CD14-positive monocyte (primary cell): ENCODE results near the gene PEA15. TPM values are rescaled to one million over a fixed set of nuclear protein-coding genes. Genes with fewer than 3 reads are reported as not detected.

ENCODE experiments used
- DNase-seq, 3 donors: peaks; one replicate each; pipeline ENCODE4 v3.0.0-alpha.2; 2011 to 2022
- H2AFZ ChIP-seq: 2 replicates; pipeline ENCODE4 v1.6.0; 2012; ENCODE audit warnings: mild to moderate bottlenecking, low read depth, low read length, inconsistent platforms; ENCODE audit not compliant: insufficient read depth, poor library complexity, severe bottlenecking
- H3K27ac ChIP-seq, 2 donors: 1 replicate in 1 of 2; 2 replicates in 1 of 2; pipeline ENCODE4 v1.5.1; 2012 to 2013; ENCODE audit warnings: low read length in 2 of 2, control low read depth in 1 of 2, inconsistent platforms in 1 of 2, low read depth in 1 of 2, mild to moderate bottlenecking in 1 of 2
- H3K27me3 ChIP-seq, 2 donors: one replicate each; pipeline versions ENCODE4 v1.6.0 to v1.6.1; 2011 to 2013; ENCODE audit warnings: low read length in 2 of 2; ENCODE audit not compliant: control insufficient read depth in 2 of 2, insufficient read depth in 2 of 2
- H3K36me3 ChIP-seq, 2 donors: replicated peaks in 1 of 2; 1 replicate in 1 of 2; 2 replicates in 1 of 2; pipeline versions ENCODE4 v1.5.1 to v1.6.1; 2012 to 2013; ENCODE audit warnings: low read length in 2 of 2, control low read depth in 1 of 2, inconsistent platforms in 1 of 2, mild to moderate bottlenecking in 1 of 2; ENCODE audit not compliant: insufficient read depth in 2 of 2, control insufficient read depth in 1 of 2
- H3K4me1 ChIP-seq, 2 donors: 1 replicate in 1 of 2; 2 replicates in 1 of 2; pipeline versions ENCODE4 v1.5.1 to v1.6.1; 2012 to 2013; ENCODE audit warnings: low read length in 2 of 2, control low read depth in 1 of 2, inconsistent platforms in 1 of 2, mild to moderate bottlenecking in 1 of 2, moderate library complexity in 1 of 2; ENCODE audit not compliant: insufficient read depth in 2 of 2, control insufficient read depth in 1 of 2
- H3K4me2 ChIP-seq: replicated peaks from 2 replicates; pipeline ENCODE3; 2012; ENCODE audit warnings: low read length, moderate library complexity, mild to moderate bottlenecking; ENCODE audit not compliant: poor library complexity, severe bottlenecking; ENCODE audit errors: extremely low read depth
- H3K4me3 ChIP-seq, 3 experiments: fragments of 200-600 bp in 1 of 3; sonication (generic) in 1 of 3; replicated peaks in 1 of 3; 1 replicate in 2 of 3; 2 replicates in 1 of 3; pipeline ENCODE4 v1.5.1; 2011 to 2013; ENCODE audit warnings: low read length in 3 of 3, mild to moderate bottlenecking in 3 of 3, control low read depth in 2 of 3, low read depth in 2 of 3, inconsistent platforms in 1 of 3, moderate library complexity in 1 of 3
- H3K79me2 ChIP-seq: 2 replicates; pipeline ENCODE4 v1.6.0; 2012; ENCODE audit warnings: mild to moderate bottlenecking, control low read depth, inconsistent platforms, low read length, moderate library complexity; ENCODE audit not compliant: insufficient read depth
- H3K9ac ChIP-seq: 2 replicates; pipeline ENCODE4 v1.6.0; 2017; ENCODE audit warnings: low read length, mild to moderate bottlenecking; ENCODE audit not compliant: insufficient read depth, poor library complexity, severe bottlenecking
- H3K9me3 ChIP-seq, 2 donors: replicated peaks in 1 of 2; 1 replicate in 1 of 2; 2 replicates in 1 of 2; pipeline versions ENCODE4 v1.5.1 to v1.6.1; 2012 to 2013; ENCODE audit warnings: low read length in 2 of 2, control low read depth in 1 of 2; ENCODE audit not compliant: control insufficient read depth in 1 of 2, insufficient read depth in 1 of 2
- H4K20me1 ChIP-seq: 2 replicates; pipeline ENCODE4 v1.6.0; 2012; ENCODE audit warnings: mild to moderate bottlenecking, low read length, control low read depth, moderate library complexity; ENCODE audit not compliant: insufficient read depth
- H3K27ac Mint-ChIP-seq, 7 donors: one replicate each; pipeline ENCODE4 v1.8.0; 2020; ENCODE audit warnings: mild to moderate bottlenecking in 7 of 7, mixed read lengths in 7 of 7, moderate library complexity in 6 of 7, inconsistent platforms in 2 of 7
- H3K27me3 Mint-ChIP-seq, 3 donors: one replicate each; pipeline ENCODE4 v1.8.0; 2021 to 2022; ENCODE audit warnings: low read depth in 3 of 3, mild to moderate bottlenecking in 3 of 3, mixed read lengths in 3 of 3, moderate library complexity in 3 of 3, inconsistent platforms in 1 of 3
- H3K36me3 Mint-ChIP-seq, 2 donors: one replicate each; pipeline ENCODE4 v1.8.0; 2020; ENCODE audit warnings: mixed read lengths in 2 of 2, inconsistent platforms in 1 of 2, mild to moderate bottlenecking in 1 of 2
- H3K4me1 Mint-ChIP-seq: one replicate; pipeline ENCODE4 v1.8.0; 2020; ENCODE audit warnings: mild to moderate bottlenecking, mixed read lengths
- H3K4me3 Mint-ChIP-seq, 2 donors: one replicate each; pipeline ENCODE4 v1.8.0; 2020; ENCODE audit warnings: mild to moderate bottlenecking in 2 of 2, mixed read lengths in 2 of 2, moderate library complexity in 1 of 2
- H3K9me3 Mint-ChIP-seq, 7 donors: one replicate each; pipeline ENCODE4 v1.8.0; 2020 to 2022; ENCODE audit warnings: mixed read lengths in 7 of 7, mild to moderate bottlenecking in 6 of 7, moderate library complexity in 6 of 7, inconsistent platforms in 2 of 7
- CTCF ChIP-seq: fragments of 200-600 bp; IDR thresholded peaks from one replicate; pipeline ENCODE4 v1.8.0; 2022; ENCODE audit warnings: antibody characterized with exemption, mild to moderate bottlenecking
- WGBS: methylation state at CpG from one replicate; pipeline ENCODE4 v1.1.5; 2013; ENCODE audit warnings: missing lambda C conversion rate; ENCODE audit not compliant: insufficient coverage; 5-methylcytosine and 5-hydroxymethylcytosine counted together
- intact Hi-C, 2 donors: fragments of 100-400 bp; cut with micrococcal nuclease; formaldehyde crosslinking; loops; one replicate each; pipeline versions ENCODE4 v1.15.0 to v1.15.1; 2023
- polyA plus RNA-seq, 3 donors: library from polyadenylated mRNA; depleted of rRNA in 1 of 3; unstranded in 2 of 3; stranded (reverse) in 1 of 3; fragments of 300-500 nt in 2 of 3; fragments of >200 nt in 1 of 3; fragmentation: Illumina TruSeq in 2 of 3; gene quantifications; 1 replicate in 2 of 3; 2 replicates in 1 of 3; pipeline ENCODE4 v1.2.3, GENCODE V29; 2012 to 2021

The PEA15 gene
- polyA plus RNA-seq, 3 donors = 23.6 to 163 (median 38.1) TPM

- Histone ChIP-seq H3K4me1 (no peaks in the 10 kb centered on the region), H3K27me3 (no peaks in the 10 kb centered on the region), H3K27ac (no peak overlapping the region), H3K36me3 (peaks cover 13 to 40% of the 10 kb centered on the region in 2 donors), H3K9ac (no peak overlapping the region), H2AFZ (no peak overlapping the region), H4K20me1 (peaks cover 44% of the 10 kb centered on the region), H3K4me3 (no peak overlapping the region), H3K9me3 (no peaks in the 10 kb centered on the region), H3K4me2 (no peak overlapping the region), H3K79me2 (peaks cover 72% of the 10 kb centered on the region)
- H3K4me1 Mint-ChIP-seq = no peaks in the 10 kb centered on the region
- H3K36me3 Mint-ChIP-seq = peaks cover 32 to 49% of the 10 kb centered on the region in 2 donors
- no peak for DNase-seq
- no peaks in the 10 kb centered on the region for H3K9me3 Mint-ChIP-seq
- no peak for TF ChIP-seq CTCF
- intact Hi-C loops = loop anchor here (5.0 to 10.0 kb wide), 3 partner anchors 146 to 164 kb away; no protein-coding TSS in a partner anchor
- no peak overlapping the region for H3K4me3 Mint-ChIP-seq
- H3K27ac Mint-ChIP-seq = peak overlapping the region in 2 of 7 donors; percentile 34 to 60
- peaks cover 0 to 3% (median 0%) of the 10 kb centered on the region in 3 donors for H3K27me3 Mint-ChIP-seq
Measured at GRCh38 chr1:160251011-160251410, 45.8 kb downstream of the PEA15 start.

- Mint-ChIP-seq H3K4me3 (no peak overlapping the region), H3K9me3 (no peaks in the 10 kb centered on the region), H3K27me3 (peaks cover 0 to 3% (median 0%) of the 10 kb centered on the region in 3 donors), H3K27ac (peak overlapping the region in 3 of 7 donors; percentile 58 to 68 (median 60)), H3K4me1 (peaks cover 2% of the 10 kb centered on the region), H3K36me3 (peaks cover 27 to 54% of the 10 kb centered on the region in 2 donors)
- Histone ChIP-seq H3K4me2 (no peak overlapping the region), H4K20me1 (peaks cover 35% of the 10 kb centered on the region), H3K36me3 (peaks cover 16 to 39% of the 10 kb centered on the region in 2 donors), H2AFZ (no peak overlapping the region), H3K9ac (no peak overlapping the region), H3K79me2 (peaks cover 71% of the 10 kb centered on the region), H3K27me3 (no peaks in the 10 kb centered on the region), H3K4me1 (no peaks in the 10 kb centered on the region), H3K4me3 (no peak overlapping the region), H3K27ac (peak overlapping the region in 1 of 2 donors; percentile 32), H3K9me3 (no peaks in the 10 kb centered on the region)
- DNase-seq = peak; percentile 45 to 71 (median 63)
- TF ChIP-seq CTCF = peak; percentile 78
- intact Hi-C loops = loop anchor here (2.0 to 10.0 kb wide), 4 partner anchors 59 to 165 kb away; no protein-coding TSS in a partner anchor
- WGBS = 89% methylated on average over 4 of the region's 5 CpGs
Measured at GRCh38 chr1:160251687-160252526, 46.7 kb downstream of the PEA15 start.
